Endodermal cell (in vitro differentiated cells): ENCODE results near the gene FGFR4. TPM values are rescaled to one million over a fixed set of nuclear protein-coding genes. Genes with fewer than 3 reads are reported as not detected.
"Not testable (repeated sequence)": the region's sequence is repeated elsewhere in the genome, so short reads cannot be mapped to it uniquely, and the experiment has no call there.

Experiments
- DNase-seq: peaks from one replicate; pipeline ENCODE4 v3.0.0-alpha.2; 2017
- H3K27ac ChIP-seq: 2 replicates; pipeline ENCODE4 v1.5.1; 2013; ENCODE audit warnings: mild to moderate bottlenecking, low read depth, low read length, moderate library complexity
- H3K27me3 ChIP-seq: 2 replicates; pipeline ENCODE4 v1.6.1; 2013; ENCODE audit warnings: mild to moderate bottlenecking, low read length, moderate library complexity; ENCODE audit not compliant: insufficient read depth, control insufficient read depth, poor library complexity, severe bottlenecking
- H3K36me3 ChIP-seq: 2 replicates; pipeline ENCODE4 v1.7.0; 2013; ENCODE audit warnings: mild to moderate bottlenecking, low read length, moderate library complexity; ENCODE audit not compliant: control insufficient read depth, insufficient read depth
- H3K4me1 ChIP-seq: one replicate; pipeline ENCODE4 v1.7.0; 2013; ENCODE audit warnings: low read length; ENCODE audit not compliant: control insufficient read depth, insufficient read depth
- H3K4me3 ChIP-seq: 2 replicates; pipeline ENCODE4 v1.5.1; 2013; ENCODE audit warnings: mild to moderate bottlenecking, low read length, moderate library complexity
- H3K9ac ChIP-seq: 2 replicates; pipeline ENCODE4 v1.6.1; 2013; ENCODE audit warnings: mild to moderate bottlenecking, low read length, moderate library complexity; ENCODE audit not compliant: poor library complexity, severe bottlenecking; ENCODE audit errors: extremely low read depth
- H3K9me3 ChIP-seq: 2 replicates; pipeline ENCODE4 v1.6.1; 2013; ENCODE audit warnings: mild to moderate bottlenecking, low read length, moderate library complexity; ENCODE audit not compliant: control insufficient read depth
- H3K27ac Mint-ChIP-seq: 2 replicates; pipeline ENCODE4 v1.8.0; 2020; ENCODE audit warnings: mixed read lengths
- H3K27me3 Mint-ChIP-seq: 2 replicates; pipeline ENCODE4 v1.8.0; 2021; ENCODE audit warnings: mild to moderate bottlenecking, mixed read lengths; ENCODE audit not compliant: insufficient read depth
- H3K36me3 Mint-ChIP-seq: 2 replicates; pipeline ENCODE4 v1.8.0; 2020; ENCODE audit warnings: low read depth, mixed read lengths
- H3K4me1 Mint-ChIP-seq: 2 replicates; pipeline ENCODE4 v1.8.0; 2020; ENCODE audit warnings: mixed read lengths
- H3K4me3 Mint-ChIP-seq: 2 replicates; pipeline ENCODE4 v1.8.0; 2020; ENCODE audit warnings: mild to moderate bottlenecking, moderate library complexity, mixed read lengths
- H3K9me3 Mint-ChIP-seq: 2 replicates; pipeline ENCODE4 v1.8.0; 2020; ENCODE audit warnings: mild to moderate bottlenecking, mixed read lengths
- WGBS, 2 experiments: methylation state at CpG; one replicate each; pipeline versions ENCODE4 v1.1.5 to v1.1.7; 2013; ENCODE audit warnings: missing lambda C conversion rate in 2 of 2, mixed read lengths in 1 of 2; ENCODE audit not compliant: insufficient coverage in 1 of 2, insufficient read length in 1 of 2; 5-methylcytosine and 5-hydroxymethylcytosine counted together
- total RNA-seq, 2 donors: library from RNA; stranded (reverse); fragmentation: NEBNext Ultra II Directional in 1 of 2; extraction: Animal tissue kit (Norgen Biotek cat#: 25700) in 1 of 2; gene quantifications; 2 replicates in 1 of 2; 3 replicates in 1 of 2; pipeline ENCODE4 v1.2.1, GENCODE V29; 2021
- TF ChIP-seq, protein P1 (sequence below): fragments of 200-600 bp; sonication (generic); conservative IDR thresholded peaks from 2 replicates; pipeline ENCODE4 v1.5.0; 2021; ENCODE audit warnings: antibody characterized with exemption, mild to moderate bottlenecking

The FGFR4 gene
- total RNA-seq, 2 donors from 2014 or later: 123 to 131 TPM

DNA sequence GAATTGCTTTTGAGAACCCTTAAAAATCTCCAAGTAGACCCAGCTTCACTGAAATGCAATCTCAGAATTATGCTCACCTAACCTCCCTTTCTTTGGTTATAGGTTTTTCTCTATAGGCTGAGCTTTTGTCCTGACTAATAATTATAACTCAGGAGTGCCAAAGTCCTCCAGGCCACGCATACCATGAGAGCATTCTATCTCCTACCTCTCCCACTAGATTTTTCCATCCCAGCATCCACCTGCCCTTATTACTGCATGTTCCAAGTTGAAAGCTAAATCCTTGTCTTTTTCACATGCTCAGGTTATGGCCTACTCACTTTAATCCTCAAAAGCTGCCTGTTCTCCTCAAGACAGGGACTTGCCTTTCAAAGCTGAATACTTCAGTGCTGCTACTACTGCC is 42.1 kb upstream of the FGFR4 start:
- no peaks in the 10 kb centered on the region for H3K27me3 ChIP-seq
- Mint-ChIP-seq H3K4me3 (no peak overlapping the region), H3K27me3 (no peaks in the 10 kb centered on the region), H3K27ac (no peak overlapping the region), H3K36me3 (peaks cover 57% of the 10 kb centered on the region), H3K4me1 (no peaks in the 10 kb centered on the region), H3K9me3 (no peaks in the 10 kb centered on the region)
- no peaks in the 10 kb centered on the region for H3K9me3 ChIP-seq
- TF ChIP-seq, protein P1, sequence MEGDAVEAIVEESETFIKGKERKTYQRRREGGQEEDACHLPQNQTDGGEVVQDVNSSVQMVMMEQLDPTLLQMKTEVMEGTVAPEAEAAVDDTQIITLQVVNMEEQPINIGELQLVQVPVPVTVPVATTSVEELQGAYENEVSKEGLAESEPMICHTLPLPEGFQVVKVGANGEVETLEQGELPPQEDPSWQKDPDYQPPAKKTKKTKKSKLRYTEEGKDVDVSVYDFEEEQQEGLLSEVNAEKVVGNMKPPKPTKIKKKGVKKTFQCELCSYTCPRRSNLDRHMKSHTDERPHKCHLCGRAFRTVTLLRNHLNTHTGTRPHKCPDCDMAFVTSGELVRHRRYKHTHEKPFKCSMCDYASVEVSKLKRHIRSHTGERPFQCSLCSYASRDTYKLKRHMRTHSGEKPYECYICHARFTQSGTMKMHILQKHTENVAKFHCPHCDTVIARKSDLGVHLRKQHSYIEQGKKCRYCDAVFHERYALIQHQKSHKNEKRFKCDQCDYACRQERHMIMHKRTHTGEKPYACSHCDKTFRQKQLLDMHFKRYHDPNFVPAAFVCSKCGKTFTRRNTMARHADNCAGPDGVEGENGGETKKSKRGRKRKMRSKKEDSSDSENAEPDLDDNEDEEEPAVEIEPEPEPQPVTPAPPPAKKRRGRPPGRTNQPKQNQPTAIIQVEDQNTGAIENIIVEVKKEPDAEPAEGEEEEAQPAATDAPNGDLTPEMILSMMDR: no peak
- no peaks in the 10 kb centered on the region for H3K4me1 ChIP-seq
- WGBS, 2 experiments: 98 to 100% methylated on average over 1 of the region's 1 CpG
- no peak overlapping the region for H3K4me3 ChIP-seq
- no peak overlapping the region for H3K27ac ChIP-seq
- H3K9ac ChIP-seq: no peak overlapping the region
- DNase-seq: no peak
- peaks cover 71% of the 10 kb centered on the region for H3K36me3 ChIP-seq

DNA sequence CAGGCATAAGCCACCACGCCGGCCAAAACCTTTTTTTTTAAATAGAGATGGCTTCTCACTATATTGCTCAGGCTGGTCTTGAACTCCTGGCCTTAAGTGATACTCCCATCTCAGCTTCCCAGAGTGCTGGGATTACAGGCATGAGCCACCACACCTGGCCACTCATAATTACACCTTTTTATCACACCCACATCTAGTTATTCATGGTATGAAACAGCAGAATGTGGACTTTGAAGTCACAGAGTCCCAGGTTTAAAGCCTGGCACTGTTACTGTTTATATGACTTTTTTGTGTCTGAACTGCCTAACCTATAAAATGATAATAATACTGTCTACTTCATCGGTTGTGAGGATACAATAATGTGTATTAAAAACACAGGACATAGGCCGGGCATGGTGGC is 41.1 kb upstream of the FGFR4 start:
- no peak overlapping the region for H3K4me3 Mint-ChIP-seq
- no peaks in the 10 kb centered on the region for H3K4me1 Mint-ChIP-seq
- H3K9ac ChIP-seq: no peak overlapping the region
- peaks cover 61% of the 10 kb centered on the region for H3K36me3 Mint-ChIP-seq
- H3K27ac Mint-ChIP-seq: no peak overlapping the region
- TF ChIP-seq, protein P1: no peak
- no peaks in the 10 kb centered on the region for H3K9me3 ChIP-seq
- H3K4me1 ChIP-seq: no peaks in the 10 kb centered on the region
- H3K27me3 Mint-ChIP-seq: no peaks in the 10 kb centered on the region
- 89 to 96% methylated on average over 2 to 4 of the region's 4 CpGs for WGBS, 2 experiments
- no peak for DNase-seq
- no peaks in the 10 kb centered on the region for H3K9me3 Mint-ChIP-seq
- no peak overlapping the region for H3K4me3 ChIP-seq
- H3K27me3 ChIP-seq: no peaks in the 10 kb centered on the region
- peaks cover 72% of the 10 kb centered on the region for H3K36me3 ChIP-seq
- no peak overlapping the region for H3K27ac ChIP-seq

DNA sequence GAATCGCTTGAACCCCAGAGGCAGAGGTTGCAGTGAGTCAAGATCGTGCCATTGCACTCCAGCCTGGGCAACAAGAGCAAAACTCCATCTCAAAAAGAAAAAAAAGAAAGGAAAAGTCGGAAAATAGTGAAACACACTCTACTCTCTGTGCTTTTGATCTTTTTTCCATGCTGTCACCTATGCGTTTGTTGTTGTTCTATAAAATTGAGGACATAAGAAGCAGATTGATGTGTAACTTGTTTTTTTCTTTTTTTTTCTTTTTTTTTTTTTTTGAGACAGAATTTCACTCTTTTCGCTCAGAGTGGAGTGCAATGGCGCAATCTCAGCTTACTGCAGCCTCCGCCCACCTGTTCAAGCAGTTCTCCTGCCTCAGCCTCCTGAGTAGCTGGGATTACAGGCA is 38.2 kb upstream of the FGFR4 start:
- H3K36me3 Mint-ChIP-seq: peaks cover 57% of the 10 kb centered on the region
- not testable (repeated sequence) for H3K27ac ChIP-seq, H3K4me1 ChIP-seq, H3K27me3 ChIP-seq, DNase-seq, H3K4me3 ChIP-seq, H3K27me3 Mint-ChIP-seq, H3K4me1 Mint-ChIP-seq, H3K9me3 ChIP-seq, H3K4me3 Mint-ChIP-seq, H3K27ac Mint-ChIP-seq, H3K9me3 Mint-ChIP-seq, H3K9ac ChIP-seq
- H3K36me3 ChIP-seq: peaks cover 70% of the 10 kb centered on the region
- WGBS, 2 experiments: 60 to 95% methylated on average over 1 to 7 of the region's 7 CpGs

DNA sequence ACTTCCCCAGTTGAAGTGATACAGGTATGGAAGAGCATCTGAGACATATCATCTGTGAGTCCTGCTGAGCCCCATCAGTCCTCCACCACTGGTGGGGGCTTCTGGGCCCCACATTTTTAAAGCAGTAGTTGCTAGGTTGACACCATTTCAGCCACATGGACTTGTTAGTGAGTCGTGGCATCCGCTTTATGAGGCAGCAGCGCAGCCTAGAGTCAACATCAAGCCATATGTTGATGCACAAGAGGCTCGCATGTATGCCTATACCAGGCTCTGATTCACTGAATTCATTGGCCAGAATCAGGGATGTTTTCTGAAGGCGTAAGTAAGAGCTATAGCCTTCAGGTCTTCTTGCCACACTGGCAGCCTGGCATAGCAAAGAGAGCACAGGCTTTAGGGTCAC is 37.4 kb upstream of the FGFR4 start:
- Mint-ChIP-seq H3K4me3 (no peak overlapping the region), H3K27ac (no peak overlapping the region)

More for the DNA sequence above, 37.4 kb upstream of the FGFR4 start:
- H3K9ac ChIP-seq: no peak overlapping the region
- 94 to 96% methylated on average over 5 of the region's 5 CpGs for whole genome bisulfite sequencing, 2 experiments
- H3K27me3 Mint-ChIP-seq: no peaks in the 10 kb centered on the region
- H3K4me1 ChIP-seq: no peaks in the 10 kb centered on the region
- no peak overlapping the region for H3K4me3 ChIP-seq
- no peaks in the 10 kb centered on the region for H3K27me3 ChIP-seq
- no peaks in the 10 kb centered on the region for H3K9me3 ChIP-seq
- H3K27ac ChIP-seq: no peak overlapping the region
- no peaks in the 10 kb centered on the region for H3K9me3 Mint-ChIP-seq
- H3K36me3 Mint-ChIP-seq: peaks cover 55% of the 10 kb centered on the region
- no peaks in the 10 kb centered on the region for H3K4me1 Mint-ChIP-seq
- DNase-seq: no peak
- TF ChIP-seq, protein P1: no peak
- H3K36me3 ChIP-seq: peaks cover 69% of the 10 kb centered on the region
